Hepatocyte (in vitro differentiated cells): ENCODE results near the gene CACNA1B.

Experiments
- CTCF ChIP-seq: fragments of 200-600 bp; sonication (generic); IDR thresholded peaks from 2 replicates; pipeline ENCODE4 v1.5.1; 2016; ENCODE audit warnings: antibody characterized with exemption, mild to moderate bottlenecking; ENCODE audit not compliant: poor library complexity
- EZH2 ChIP-seq: fragments of 200-600 bp; sonication (generic); IDR thresholded peaks from 2 replicates; pipeline ENCODE4 v1.6.1; 2016; ENCODE audit warnings: antibody characterized with exemption, mild to moderate bottlenecking, borderline replicate concordance

- TF ChIP-seq CTCF (no peak), EZH2 (no peak)
These were observed 40.2 kb downstream of the CACNA1B start for GRCh38 chr9:137917795-137918194.
